Activated CD4-positive, CD25-positive, alpha-beta regulatory T cell treated with anti-CD3 and anti-CD28 coated beads, Interleukin-2, amount 50 U/mL, for 72 hours (primary cell): Measurements from ENCODE around the gene USP5.
A peak's percentile ranks its signal among the peaks of the same experiment; 100 is the strongest.
"Not testable (repeated sequence)": the region's sequence is repeated elsewhere in the genome, so short reads cannot be mapped to it uniquely, and the experiment has no call there.

Source experiments
- DNase-seq: peaks from one replicate; pipeline ENCODE4 v3.0.0; 2021

USP5 gene

GRCh38 chr12:6890789-6891645 is 39.1 kb downstream of the USP5 start:
- peak; percentile 99 for DNase-seq

- no peak for DNase-seq
These were observed 39.7 kb downstream of the USP5 start for GRCh38 chr12:6891646-6892001.

GRCh38 chr12:6892683-6893082 is 40.7 kb downstream of the USP5 start:
- DNase-seq = not testable (repeated sequence)

GRCh38 chr12:6894321-6894720 is 42.4 kb downstream of the USP5 start:
- DNase-seq = no peak

- no peak for DNase-seq
These were observed 45.0 kb downstream of the USP5 start for GRCh38 chr12:6896846-6897435.

GRCh38 chr12:6899427-6899826 is 47.5 kb downstream of the USP5 start:
- no peak for DNase-seq

- DNase-seq = no peak
These were observed 48.0 kb downstream of the USP5 start for GRCh38 chr12:6899837-6900519.

- no peak for DNase-seq
These were observed 50.5 kb downstream of the USP5 start for GRCh38 chr12:6902448-6902847.

- DNase-seq = no peak
These were observed 51.8 kb downstream of the USP5 start for GRCh38 chr12:6903722-6904121.

GRCh38 chr12:6904280-6905276 is 52.6 kb downstream of the USP5 start, which contains the start of gene LRRC23:
LRRC23 (plus strand) TSS chr12:6904822; CDS start chr12:6905634, 812 bp downstream.
- peak; percentile 96 for DNase-seq

- no peak for DNase-seq
These were observed 53.6 kb downstream of the USP5 start for GRCh38 chr12:6905414-6906040.

GRCh38 chr12:6908141-6908540 is 56.2 kb downstream of the USP5 start:
- not testable (repeated sequence) for DNase-seq

GRCh38 chr12:6909421-6910145 is 57.6 kb downstream of the USP5 start:
- no peak for DNase-seq

- no peak for DNase-seq
These were observed 60.4 kb downstream of the USP5 start for GRCh38 chr12:6912164-6912935.

- DNase-seq = peak; percentile 82
These were observed 62.4 kb downstream of the USP5 start, which contains the start of gene ENO2 for GRCh38 chr12:6914246-6914946. ENO2 (plus strand) TSS chr12:6914580; CDS start chr12:6915833, 1,253 bp downstream.

- no peak for DNase-seq
These were observed 63.2 kb downstream of the USP5 start for GRCh38 chr12:6914947-6915788.

GRCh38 chr12:6915789-6916285 is 63.9 kb downstream of the USP5 start:
- DNase-seq = no peak
